ENCODE results near the gene UTS2R. TPM values are rescaled to one million over a fixed set of nuclear protein-coding genes. Genes with fewer than 3 reads are reported as not detected.
A peak's percentile ranks its signal among the peaks of the same experiment; 100 is the strongest.

Gene UTS2R
- total RNA-seq, 2 donors from 2014 or later = 0.40 TPM; not detected in 1

GRCh38 chr17:82416264-82416663 lies 44.7 kb downstream of the UTS2R start:
- Mint-ChIP-seq H3K4me3 (no peak overlapping the region), H3K27ac (no peak overlapping the region), H3K27me3 (ENCODE audit: insufficient read depth) (no peaks in the 10 kb centered on the region), H3K36me3 (ENCODE audit: low read depth) (peaks cover 18% of the 10 kb centered on the region), H3K4me1 (no peaks in the 10 kb centered on the region), H3K9me3 (no peaks in the 10 kb centered on the region)
- Histone ChIP-seq H3K9ac (ENCODE audit: extremely low read depth, low read length, poor library complexity, severe bottlenecking) (no peak overlapping the region), H3K36me3 (ENCODE audit: control insufficient read depth, insufficient read depth, low read length) (peaks cover 10% of the 10 kb centered on the region), H3K27me3 (ENCODE audit: control insufficient read depth, insufficient read depth, low read length, poor library complexity, severe bottlenecking) (no peaks in the 10 kb centered on the region), H3K4me3 (ENCODE audit: low read length) (no peak overlapping the region), H3K9me3 (ENCODE audit: control insufficient read depth, low read length) (no peaks in the 10 kb centered on the region), H3K27ac (ENCODE audit: low read depth, low read length) (no peak overlapping the region), H3K4me1 (ENCODE audit: control insufficient read depth, insufficient read depth, low read length) (no peaks in the 10 kb centered on the region)
- no peak for TF ChIP-seq CTCF (conservative IDR thresholded peaks at IDR 0.05)
- WGBS, 2 experiments (ENCODE audit: insufficient coverage in 1 of 2, insufficient read length in 1 of 2) = 92 to 100% methylated on average over 2 to 4 of the region's 4 CpGs
- no peak for DNase-seq

- 90 to 98% methylated on average over 5 of the region's 6 CpGs for WGBS, 2 experiments (ENCODE audit: insufficient coverage in 1 of 2, insufficient read length in 1 of 2)
- no peak overlapping the region for H3K27ac ChIP-seq (ENCODE audit: low read depth, low read length)
- H3K4me3 ChIP-seq (ENCODE audit: low read length) = no peak overlapping the region
- H3K4me1 ChIP-seq (ENCODE audit: control insufficient read depth, insufficient read depth, low read length) = no peaks in the 10 kb centered on the region
- Mint-ChIP-seq H3K4me1 (no peaks in the 10 kb centered on the region), H3K9me3 (no peaks in the 10 kb centered on the region), H3K36me3 (ENCODE audit: low read depth) (peaks cover 22% of the 10 kb centered on the region), H3K27ac (no peak overlapping the region), H3K27me3 (ENCODE audit: insufficient read depth) (no peaks in the 10 kb centered on the region), H3K4me3 (no peak overlapping the region)
- TF ChIP-seq CTCF (conservative IDR thresholded peaks at IDR 0.05) = peak; percentile 55
- no peak for DNase-seq
- no peak overlapping the region for H3K9ac ChIP-seq (ENCODE audit: extremely low read depth, low read length, poor library complexity, severe bottlenecking)
- no peaks in the 10 kb centered on the region for H3K9me3 ChIP-seq (ENCODE audit: control insufficient read depth, low read length)
- no peaks in the 10 kb centered on the region for H3K27me3 ChIP-seq (ENCODE audit: control insufficient read depth, insufficient read depth, low read length, poor library complexity, severe bottlenecking)
- H3K36me3 ChIP-seq (ENCODE audit: control insufficient read depth, insufficient read depth, low read length) = peaks cover 10% of the 10 kb centered on the region
Measured at GRCh38 chr17:82416771-82417170, 45.2 kb downstream of the UTS2R start.

GRCh38 chr17:82418001-82418986 lies 46.7 kb downstream of the UTS2R start, which contains the start of the genes HEXD and OGFOD3:
TSS of gene HEXD (plus strand) at chr17:82418347. CDS start at chr17:82419800, 1,453 bp downstream.
TSS of gene OGFOD3 (minus strand) at chr17:82418586. CDS start at chr17:82418485, 101 bp downstream.
- Histone ChIP-seq H3K4me1 (ENCODE audit: control insufficient read depth, insufficient read depth, low read length) (no peaks in the 10 kb centered on the region), H3K9ac (ENCODE audit: extremely low read depth, low read length, poor library complexity, severe bottlenecking) (peak within 1 kb of the TSS; percentile 77), H3K36me3 (ENCODE audit: control insufficient read depth, insufficient read depth, low read length) (peaks cover 7% of the 10 kb centered on the region), H3K27ac (ENCODE audit: low read depth, low read length) (no peak within 1 kb of the TSS), H3K9me3 (ENCODE audit: control insufficient read depth, low read length) (no peaks in the 10 kb centered on the region), H3K27me3 (ENCODE audit: control insufficient read depth, insufficient read depth, low read length, poor library complexity, severe bottlenecking) (no peaks in the 10 kb centered on the region), H3K4me3 (ENCODE audit: low read length) (peak within 1 kb of the TSS; percentile 91)
- no peaks in the 10 kb centered on the region for H3K27me3 Mint-ChIP-seq (ENCODE audit: insufficient read depth)
- H3K4me1 Mint-ChIP-seq = no peaks in the 10 kb centered on the region
- H3K27ac Mint-ChIP-seq = no peak within 1 kb of the TSS
- peaks cover 33% of the 10 kb centered on the region for H3K36me3 Mint-ChIP-seq (ENCODE audit: low read depth)
- DNase-seq = peak; percentile 98
- peaks cover 13% of the 10 kb centered on the region for H3K9me3 Mint-ChIP-seq
- peak within 1 kb of the TSS; percentile 69 for H3K4me3 Mint-ChIP-seq
- 0 to 2% methylated on average over 40 to 99 of the region's 108 CpGs for WGBS, 2 experiments (ENCODE audit: insufficient coverage in 1 of 2, insufficient read length in 1 of 2)
- no peak for TF ChIP-seq CTCF (conservative IDR thresholded peaks at IDR 0.05)
